GM12874 (cell line): ENCODE data around the gene MYCL.
A peak's percentile ranks its signal among the peaks of the same experiment; 100 is the strongest.

Experiments used
- CTCF ChIP-seq: IDR thresholded peaks from 2 replicates; pipeline ENCODE4 v1.5.1; 2011; ENCODE audit warnings: low read depth, mild to moderate bottlenecking, control low read depth, low read length, moderate library complexity; ENCODE audit not compliant: insufficient read depth

The MYCL gene

GRCh38 chr1:39901714-39902459, at the start of gene MYCL:
Gene MYCL, minus strand, starts transcription at chr1:39901917. Its CDS starts 483 bp downstream, at chr1:39901434.
- TF ChIP-seq CTCF: peak; percentile 82

- no peak for TF ChIP-seq CTCF
Measured at GRCh38 chr1:39949891-39950290, 48.2 kb upstream of the MYCL start.

GRCh38 chr1:39947260-39947659, 45.5 kb upstream of the MYCL start:
- no peak for TF ChIP-seq CTCF

- no peak for TF ChIP-seq CTCF
Measured at GRCh38 chr1:39946216-39946615, 44.5 kb upstream of the MYCL start.

GRCh38 chr1:39944410-39945112, 42.8 kb upstream of the MYCL start:
- TF ChIP-seq CTCF: no peak

GRCh38 chr1:39943471-39944290, 42.0 kb upstream of the MYCL start:
- no peak for TF ChIP-seq CTCF
